ENCODE measurements around the gene SEMA5A.

SEMA5A gene

GRCh38 chr5:9545136-9545991 lies 511 bp downstream of the SEMA5A start:
- no peak for DNase-seq (ENCODE audit: low read depth)

GRCh38 chr5:9544502-9545135 lies 1.3 kb downstream of the SEMA5A start:
- DNase-seq (ENCODE audit: low read depth): no peak

- DNase-seq (ENCODE audit: low read depth): no peak
These were observed 1.8 kb downstream of the SEMA5A start for GRCh38 chr5:9544056-9544455.

- no peak for DNase-seq (ENCODE audit: low read depth)
These were observed 2.5 kb downstream of the SEMA5A start for GRCh38 chr5:9543311-9543920.

- DNase-seq (ENCODE audit: low read depth): no peak
These were observed 5.1 kb downstream of the SEMA5A start for GRCh38 chr5:9540791-9541190.

- no peak for DNase-seq (ENCODE audit: low read depth)
These were observed 7.4 kb downstream of the SEMA5A start for GRCh38 chr5:9538504-9538903.

GRCh38 chr5:9537223-9538141 lies 8.4 kb downstream of the SEMA5A start:
- no peak for DNase-seq (ENCODE audit: low read depth)

- no peak for DNase-seq (ENCODE audit: low read depth)
These were observed 9.2 kb downstream of the SEMA5A start for GRCh38 chr5:9536717-9537116.

- DNase-seq (ENCODE audit: low read depth): no peak
These were observed 10.9 kb downstream of the SEMA5A start for GRCh38 chr5:9534881-9535517.

- DNase-seq (ENCODE audit: low read depth): no peak
These were observed 12.1 kb downstream of the SEMA5A start for GRCh38 chr5:9533562-9534364.

- DNase-seq (ENCODE audit: low read depth): no peak
These were observed 12.8 kb downstream of the SEMA5A start for GRCh38 chr5:9533096-9533495.

GRCh38 chr5:9529513-9529912 lies 16.4 kb downstream of the SEMA5A start:
- no peak for DNase-seq (ENCODE audit: low read depth)

GRCh38 chr5:9529041-9529480 lies 16.8 kb downstream of the SEMA5A start:
- no peak for DNase-seq (ENCODE audit: low read depth)

- DNase-seq (ENCODE audit: low read depth): no peak
These were observed 20.9 kb downstream of the SEMA5A start for GRCh38 chr5:9524941-9525340.

- DNase-seq (ENCODE audit: low read depth): no peak
These were observed 22.6 kb downstream of the SEMA5A start for GRCh38 chr5:9523090-9523823.

- DNase-seq (ENCODE audit: low read depth): no peak
These were observed 26.3 kb downstream of the SEMA5A start for GRCh38 chr5:9519537-9519936.

GRCh38 chr5:9516591-9516990 lies 29.3 kb downstream of the SEMA5A start:
- no peak for DNase-seq (ENCODE audit: low read depth)

- DNase-seq (ENCODE audit: low read depth): no peak
These were observed 30.4 kb downstream of the SEMA5A start for GRCh38 chr5:9515436-9515835.

- DNase-seq (ENCODE audit: low read depth): no peak
These were observed 30.9 kb downstream of the SEMA5A start for GRCh38 chr5:9514968-9515367.

GRCh38 chr5:9513827-9514226 lies 32.0 kb downstream of the SEMA5A start:
- no peak for DNase-seq (ENCODE audit: low read depth)

Measured in non-pigmented ciliary epithelial cell (primary cell).